ENCODE data around the gene TGFB2. TPM values are rescaled to one million over a fixed set of nuclear protein-coding genes. Genes with fewer than 3 reads are reported as not detected.

The TGFB2 gene
- total and polyA plus RNA-seq, 2 experiments from 2014 or later, result 0.97 to 1.3 TPM

DNA sequence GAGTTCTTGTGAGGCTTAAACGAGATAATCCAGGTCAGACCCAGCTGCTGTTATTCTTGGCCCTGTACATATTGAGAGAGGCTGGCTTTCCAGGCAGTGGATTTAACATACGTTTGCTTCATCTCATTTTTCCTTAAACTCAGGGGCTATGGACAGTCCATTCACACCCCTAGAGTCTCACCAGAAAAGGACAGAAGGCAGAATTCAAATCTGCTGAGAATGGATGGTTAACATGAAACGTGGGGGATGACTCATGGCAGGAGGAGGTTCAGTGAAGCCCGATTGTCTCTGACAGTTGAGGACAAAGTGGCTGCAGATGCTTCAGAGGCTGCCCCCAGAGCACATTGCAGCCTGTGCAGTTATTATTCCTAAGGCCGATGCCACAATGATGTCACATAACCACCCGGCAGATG is 39.5 kb downstream of the TGFB2 start:
- in situ Hi-C loops (cut with MboI), result no loop called here

GRCh38 chr1:218388591-218388990 is 43.5 kb downstream of the TGFB2 start:
- 96% methylated on average over 8 of the region's 8 CpGs for WGBS, 2 experiments (ENCODE audit: low coverage in 1 of 2, low lambda C conversion rate in 2 of 2, missing lambda C conversion rate in 2 of 2)
- no peaks in the 10 kb centered on the region for H3K79me2 ChIP-seq (ENCODE audit: insufficient read depth)
- no peak for TF ChIP-seq EZH2phosphoT487 (IDR thresholded peaks at IDR 0.05; ENCODE audit: insufficient read depth, low read depth)
- no peak for TF ChIP-seq EZH2 (IDR thresholded peaks at IDR 0.05; ENCODE audit: insufficient read depth, poor library complexity, severe bottlenecking)
- no peak overlapping the region for H3K4me2 ChIP-seq (ENCODE audit: unreplicated experiment)
- H3K36me3 ChIP-seq (ENCODE audit: low read depth), result no peaks in the 10 kb centered on the region
- no peaks in the 10 kb centered on the region for H3K9me3 ChIP-seq (ENCODE audit: low read depth)
- H3K4me1 ChIP-seq (ENCODE audit: insufficient read depth), result peaks cover 8% of the 10 kb centered on the region
- in situ Hi-C loops (cut with MboI), result no loop called here
- no peak overlapping the region for H2AFZ ChIP-seq
- no peak overlapping the region for H3K4me3 ChIP-seq
- H3K9ac ChIP-seq, result no peak overlapping the region
- no peaks in the 10 kb centered on the region for H3K9me2 ChIP-seq (ENCODE audit: insufficient read depth)
- no peak overlapping the region for H3K27ac ChIP-seq
- no peaks in the 10 kb centered on the region for H3F3A ChIP-seq (ENCODE audit: insufficient read depth)
- no peak for DNase-seq
- H4K20me1 ChIP-seq (ENCODE audit: insufficient read depth), result no peaks in the 10 kb centered on the region
- H3K27me3 ChIP-seq (replicated peaks; ENCODE audit: insufficient read depth), result no peaks in the 10 kb centered on the region

More for the DNA sequence above, 39.5 kb downstream of the TGFB2 start:
- TF ChIP-seq EZH2 (IDR thresholded peaks at IDR 0.05; ENCODE audit: insufficient read depth, poor library complexity, severe bottlenecking) (no peak), EZH2phosphoT487 (IDR thresholded peaks at IDR 0.05; ENCODE audit: insufficient read depth, low read depth) (no peak)
- H3K9me3 ChIP-seq (ENCODE audit: low read depth), result no peaks in the 10 kb centered on the region
- no peaks in the 10 kb centered on the region for H3K27me3 ChIP-seq (replicated peaks; ENCODE audit: insufficient read depth)
- H3K4me3 ChIP-seq, result no peak overlapping the region
- H3K27ac ChIP-seq, result no peak overlapping the region
- WGBS, 2 experiments (ENCODE audit: low coverage in 1 of 2, low lambda C conversion rate in 2 of 2, missing lambda C conversion rate in 2 of 2), result 40 to 43% methylated on average over 6 of the region's 6 CpGs
- no peak overlapping the region for H3K4me2 ChIP-seq (ENCODE audit: unreplicated experiment)
- no peaks in the 10 kb centered on the region for H3K9me2 ChIP-seq (ENCODE audit: insufficient read depth)
- DNase-seq, result peak; percentile 66
- no peaks in the 10 kb centered on the region for H3K36me3 ChIP-seq (ENCODE audit: low read depth)
- no peaks in the 10 kb centered on the region for H4K20me1 ChIP-seq (ENCODE audit: insufficient read depth)
- H2AFZ ChIP-seq, result no peak overlapping the region
- peaks cover 18% of the 10 kb centered on the region for H3F3A ChIP-seq (ENCODE audit: insufficient read depth)
- H3K9ac ChIP-seq, result no peak overlapping the region
- H3K4me1 ChIP-seq (ENCODE audit: insufficient read depth), result peaks cover 30% of the 10 kb centered on the region
- H3K79me2 ChIP-seq (ENCODE audit: insufficient read depth), result no peaks in the 10 kb centered on the region

DNA sequence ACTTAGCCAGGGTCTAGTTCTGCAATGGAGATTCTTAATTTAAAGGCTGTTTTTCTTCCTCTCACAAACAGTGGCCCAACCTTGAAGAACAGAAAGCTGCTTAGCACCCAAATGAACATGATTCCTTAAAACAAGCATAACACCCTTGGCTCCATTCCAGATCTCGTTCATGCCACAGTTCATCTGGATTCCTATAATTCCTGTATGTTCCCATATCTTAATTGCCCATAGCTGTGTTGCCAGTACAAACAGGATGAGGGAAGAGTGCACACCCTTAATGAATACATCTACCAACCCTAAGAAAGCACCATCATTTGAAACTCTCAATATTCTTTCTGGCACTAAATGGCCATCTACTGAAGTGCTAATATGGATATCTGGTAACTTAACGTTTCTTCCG is 45.5 kb downstream of the TGFB2 start:
- H3K4me2 ChIP-seq (ENCODE audit: unreplicated experiment), result peak overlapping the region; percentile 22
- 66 to 67% methylated on average over 3 of the region's 3 CpGs for WGBS, 2 experiments (ENCODE audit: low coverage in 1 of 2, low lambda C conversion rate in 2 of 2, missing lambda C conversion rate in 2 of 2)

DNA sequence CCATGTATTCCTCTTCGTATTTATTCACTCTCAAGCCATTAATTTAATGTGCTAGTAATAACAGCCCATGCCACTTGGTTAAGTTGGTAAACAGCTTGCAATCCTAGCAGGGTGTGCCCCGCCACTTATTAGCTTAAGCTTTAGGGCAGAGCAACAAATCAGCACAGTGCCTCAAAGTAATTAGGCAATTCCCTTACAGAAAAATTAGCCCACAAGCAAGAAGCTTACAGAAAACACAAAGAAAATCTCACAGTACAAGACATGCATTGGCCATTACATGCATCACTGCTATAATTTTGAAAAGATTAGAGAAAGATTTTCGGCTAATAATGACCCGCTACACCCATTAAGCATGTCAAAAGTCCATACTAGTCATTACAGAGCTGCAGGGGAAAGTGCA is 47.6 kb downstream of the TGFB2 start:
- in situ Hi-C loops (cut with MboI), result no loop called here
- WGBS, 2 experiments (ENCODE audit: low coverage in 1 of 2, low lambda C conversion rate in 2 of 2, missing lambda C conversion rate in 2 of 2), result 88 to 96% methylated on average over 4 of the region's 4 CpGs
- Histone ChIP-seq H3K4me1 (ENCODE audit: insufficient read depth) (peaks cover 7% of the 10 kb centered on the region), H3K9me2 (ENCODE audit: insufficient read depth) (no peaks in the 10 kb centered on the region), H4K20me1 (ENCODE audit: insufficient read depth) (no peaks in the 10 kb centered on the region), H3K36me3 (ENCODE audit: low read depth) (no peaks in the 10 kb centered on the region), H2AFZ (no peak overlapping the region), H3K4me2 (ENCODE audit: unreplicated experiment) (no peak overlapping the region), H3K27ac (no peak overlapping the region), H3K27me3 (replicated peaks; ENCODE audit: insufficient read depth) (no peaks in the 10 kb centered on the region), H3K9ac (no peak overlapping the region), H3K4me3 (no peak overlapping the region), H3F3A (ENCODE audit: insufficient read depth) (peaks cover 3% of the 10 kb centered on the region; the same call in 1 of the 2 replicates), H3K79me2 (ENCODE audit: insufficient read depth) (no peaks in the 10 kb centered on the region), H3K9me3 (ENCODE audit: low read depth) (no peaks in the 10 kb centered on the region)
- no peak for DNase-seq
- TF ChIP-seq EZH2phosphoT487 (IDR thresholded peaks at IDR 0.05; ENCODE audit: insufficient read depth, low read depth), result no peak
- no peak for TF ChIP-seq EZH2 (IDR thresholded peaks at IDR 0.05; ENCODE audit: insufficient read depth, poor library complexity, severe bottlenecking)

More for the DNA sequence above, 45.5 kb downstream of the TGFB2 start:
- no peak for DNase-seq
- Histone ChIP-seq H3K27ac (no peak overlapping the region), H3K27me3 (replicated peaks; ENCODE audit: insufficient read depth) (no peaks in the 10 kb centered on the region), H4K20me1 (ENCODE audit: insufficient read depth) (no peaks in the 10 kb centered on the region), H3K79me2 (ENCODE audit: insufficient read depth) (no peaks in the 10 kb centered on the region), H3K4me1 (ENCODE audit: insufficient read depth) (peaks cover 4% of the 10 kb centered on the region), H3K4me3 (no peak overlapping the region), H3K9me2 (ENCODE audit: insufficient read depth) (no peaks in the 10 kb centered on the region), H3K36me3 (ENCODE audit: low read depth) (no peaks in the 10 kb centered on the region), H3F3A (ENCODE audit: insufficient read depth) (no peaks in the 10 kb centered on the region), H2AFZ (no peak overlapping the region), H3K9me3 (ENCODE audit: low read depth) (no peaks in the 10 kb centered on the region), H3K9ac (no peak overlapping the region)
- in situ Hi-C loops (cut with MboI), result no loop called here
- TF ChIP-seq EZH2 (IDR thresholded peaks at IDR 0.05; ENCODE audit: insufficient read depth, poor library complexity, severe bottlenecking) (no peak), EZH2phosphoT487 (IDR thresholded peaks at IDR 0.05; ENCODE audit: insufficient read depth, low read depth) (no peak)

DNA sequence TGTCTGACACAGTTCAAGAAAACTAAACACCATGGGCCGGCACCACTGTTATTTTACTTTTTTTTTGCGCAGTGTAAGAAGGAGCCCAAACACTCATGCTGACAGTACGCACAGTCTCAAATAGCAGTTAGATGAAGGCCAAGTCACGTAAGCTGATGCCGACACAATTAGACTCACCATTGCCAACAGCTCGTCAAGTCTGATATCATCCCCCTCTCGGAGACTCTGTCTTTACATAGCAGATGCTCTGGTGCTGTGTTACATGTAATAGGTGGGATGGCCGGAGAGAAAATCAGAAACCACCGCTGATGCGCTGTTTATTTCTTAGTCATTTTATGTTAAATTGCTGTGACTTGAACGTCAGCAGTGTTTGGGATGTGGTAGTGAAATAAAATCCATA is 49.3 kb downstream of the TGFB2 start:
- no peak for DNase-seq
- in situ Hi-C loops (cut with MboI), result no loop called here
- H3K4me2 ChIP-seq (ENCODE audit: unreplicated experiment), result no peak overlapping the region
- TF ChIP-seq EZH2phosphoT487 (IDR thresholded peaks at IDR 0.05; ENCODE audit: insufficient read depth, low read depth), result no peak
- TF ChIP-seq EZH2 (IDR thresholded peaks at IDR 0.05; ENCODE audit: insufficient read depth, poor library complexity, severe bottlenecking), result no peak
- no peaks in the 10 kb centered on the region for H3K9me2 ChIP-seq (ENCODE audit: insufficient read depth)
- no peaks in the 10 kb centered on the region for H4K20me1 ChIP-seq (ENCODE audit: insufficient read depth)
- H2AFZ ChIP-seq, result no peak overlapping the region
- 82 to 88% methylated on average over 11 of the region's 11 CpGs for whole genome bisulfite sequencing, 2 experiments (ENCODE audit: low coverage in 1 of 2, low lambda C conversion rate in 2 of 2, missing lambda C conversion rate in 2 of 2)
- peaks cover 8% of the 10 kb centered on the region; the same call in 1 of the 2 replicates for H3F3A ChIP-seq (ENCODE audit: insufficient read depth)
- no peaks in the 10 kb centered on the region for H3K27me3 ChIP-seq (replicated peaks; ENCODE audit: insufficient read depth)
- no peaks in the 10 kb centered on the region for H3K36me3 ChIP-seq (ENCODE audit: low read depth)
- no peak overlapping the region for H3K9ac ChIP-seq
- no peak overlapping the region for H3K4me3 ChIP-seq
- no peaks in the 10 kb centered on the region for H3K79me2 ChIP-seq (ENCODE audit: insufficient read depth)
- H3K27ac ChIP-seq, result no peak overlapping the region
- peaks cover 13% of the 10 kb centered on the region for H3K4me1 ChIP-seq (ENCODE audit: insufficient read depth)
- H3K9me3 ChIP-seq (ENCODE audit: low read depth), result no peaks in the 10 kb centered on the region

Measured in GM23248 (cell line).